Measurements from ENCODE around the gene AAK1. TPM values are rescaled to one million over a fixed set of nuclear protein-coding genes. Genes with fewer than 3 reads are reported as not detected.
"Not testable (repeated sequence)": the region's sequence is repeated elsewhere in the genome, so short reads cannot be mapped to it uniquely, and the experiment has no call there.

AAK1 gene
- total RNA-seq, 2 donors from 2014 or later, result 44.6 to 60.0 TPM

DNA sequence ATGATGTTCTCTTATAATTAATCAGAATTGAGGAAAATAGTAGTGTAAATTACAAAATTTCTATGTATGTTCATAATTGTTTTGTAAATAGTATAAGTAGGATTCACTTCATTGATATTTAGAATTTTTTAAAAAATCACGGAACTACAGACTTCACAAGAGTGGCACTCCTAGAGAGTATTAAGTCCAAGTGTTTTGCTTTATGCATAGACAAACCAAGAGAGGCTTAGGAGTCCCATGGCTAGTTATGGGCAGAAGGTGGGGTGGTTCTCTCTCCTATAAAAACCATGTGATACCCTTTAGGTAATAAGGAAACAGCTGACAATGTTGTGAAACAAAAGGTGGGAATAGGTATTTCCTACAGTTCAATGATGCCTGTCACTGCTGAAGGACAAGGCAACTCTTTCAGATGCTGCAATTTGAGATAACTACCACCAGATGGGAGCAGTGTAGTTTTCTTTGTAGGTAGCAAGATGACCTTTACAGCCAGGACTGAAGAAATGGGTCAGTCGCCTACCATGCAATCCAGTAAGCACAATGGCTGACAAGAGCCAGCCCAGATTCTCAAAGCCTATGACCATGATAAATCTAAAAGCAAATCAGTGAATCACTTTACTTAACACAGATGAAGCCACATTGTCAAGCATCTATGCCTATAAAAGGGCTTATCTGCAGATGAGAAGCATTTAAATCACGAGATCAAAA, 83.9 kb downstream of the AAK1 start:
- H3K36me3 ChIP-seq (replicated peaks in 1 of 2; ENCODE audit: insufficient read depth in 1 of 2, low read depth in 2 of 2), result no peaks in the 10 kb centered on the region
- 38 to 46% methylated on average over 3 of the region's 3 CpGs for WGBS, 2 donors
- no peaks in the 10 kb centered on the region for H3K27me3 ChIP-seq
- H3K4me3 ChIP-seq, result no peak overlapping the region
- H3K27ac ChIP-seq, result no peak overlapping the region
- no peaks in the 10 kb centered on the region for H3K9me3 ChIP-seq
- ATAC-seq (peak; percentile 74), DNase-seq (peak in 3 of 4 donors; percentile 24 to 64 (median 45))
- intact Hi-C loops (cut with DNase I), result loop anchor here (5.0 kb wide), 1 partner anchor 153 kb away; no protein-coding TSS in a partner anchor
- peaks cover 16% of the 10 kb centered on the region for H3K4me1 ChIP-seq
- TF ChIP-seq, protein P1, sequence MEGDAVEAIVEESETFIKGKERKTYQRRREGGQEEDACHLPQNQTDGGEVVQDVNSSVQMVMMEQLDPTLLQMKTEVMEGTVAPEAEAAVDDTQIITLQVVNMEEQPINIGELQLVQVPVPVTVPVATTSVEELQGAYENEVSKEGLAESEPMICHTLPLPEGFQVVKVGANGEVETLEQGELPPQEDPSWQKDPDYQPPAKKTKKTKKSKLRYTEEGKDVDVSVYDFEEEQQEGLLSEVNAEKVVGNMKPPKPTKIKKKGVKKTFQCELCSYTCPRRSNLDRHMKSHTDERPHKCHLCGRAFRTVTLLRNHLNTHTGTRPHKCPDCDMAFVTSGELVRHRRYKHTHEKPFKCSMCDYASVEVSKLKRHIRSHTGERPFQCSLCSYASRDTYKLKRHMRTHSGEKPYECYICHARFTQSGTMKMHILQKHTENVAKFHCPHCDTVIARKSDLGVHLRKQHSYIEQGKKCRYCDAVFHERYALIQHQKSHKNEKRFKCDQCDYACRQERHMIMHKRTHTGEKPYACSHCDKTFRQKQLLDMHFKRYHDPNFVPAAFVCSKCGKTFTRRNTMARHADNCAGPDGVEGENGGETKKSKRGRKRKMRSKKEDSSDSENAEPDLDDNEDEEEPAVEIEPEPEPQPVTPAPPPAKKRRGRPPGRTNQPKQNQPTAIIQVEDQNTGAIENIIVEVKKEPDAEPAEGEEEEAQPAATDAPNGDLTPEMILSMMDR (IDR thresholded peaks at IDR 0.05), result peak; percentile 32 to 84 (median 78)
- no peak for TF ChIP-seq POLR2A (IDR thresholded peaks at IDR 0.05)

DNA sequence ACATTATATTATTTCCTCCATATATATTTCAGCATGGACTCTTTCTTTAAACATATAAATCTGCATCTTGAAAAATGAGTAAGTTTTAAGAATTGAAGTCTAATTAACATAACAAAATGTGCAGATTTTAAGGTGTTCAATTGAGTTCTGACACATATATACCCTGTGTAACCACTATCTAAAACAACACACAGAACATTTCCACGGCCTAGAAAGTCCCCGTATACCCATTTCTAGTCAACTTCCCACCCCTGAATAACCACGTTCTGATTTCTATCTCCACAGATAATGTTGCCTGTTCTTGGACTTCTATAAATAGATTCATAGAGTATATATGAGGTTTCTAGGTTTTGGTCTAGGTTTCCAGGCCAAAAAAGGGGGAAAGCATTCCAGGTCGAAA, 87.5 kb downstream of the AAK1 start:
- no peak for DNase-seq
- no peaks in the 10 kb centered on the region for H3K9me3 ChIP-seq
- no peaks in the 10 kb centered on the region for H3K36me3 ChIP-seq (replicated peaks in 1 of 2; ENCODE audit: insufficient read depth in 1 of 2, low read depth in 2 of 2)
- ATAC-seq, result no peak
- no peak overlapping the region for H3K27ac ChIP-seq
- TF ChIP-seq, protein P1 (IDR thresholded peaks at IDR 0.05), result no peak
- no peak for TF ChIP-seq POLR2A (IDR thresholded peaks at IDR 0.05)
- no peak overlapping the region for H3K4me3 ChIP-seq
- H3K27me3 ChIP-seq, result no peaks in the 10 kb centered on the region
- WGBS, 2 donors, result 79 to 80% methylated on average over 4 of the region's 4 CpGs
- H3K4me1 ChIP-seq, result peaks cover 11% of the 10 kb centered on the region
- intact Hi-C loops (cut with DNase I), result no loop called here

DNA sequence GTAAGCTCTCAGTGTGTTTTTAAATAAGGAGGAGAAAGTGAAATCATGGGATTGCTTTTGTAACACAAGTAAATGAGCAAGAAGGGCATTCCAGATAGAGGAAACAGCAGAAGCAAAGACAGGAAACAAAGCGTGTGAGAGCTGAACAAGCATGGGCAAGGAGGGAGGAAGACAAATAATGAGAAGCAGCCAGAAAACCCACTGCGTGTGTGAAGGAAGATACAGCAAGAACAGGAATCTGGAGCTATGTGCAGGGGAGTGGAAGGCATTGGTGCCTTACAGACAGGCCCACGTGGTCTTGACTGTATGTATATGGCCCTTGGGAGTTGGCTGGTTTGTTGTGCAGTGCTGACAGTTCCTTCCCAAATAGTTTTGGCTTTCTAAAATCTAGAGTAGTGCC, 88.6 kb downstream of the AAK1 start:
- DNase-seq (peak in 1 of 4 donors; percentile 26), ATAC-seq (no peak)
- H3K4me3 ChIP-seq, result no peak overlapping the region
- no peaks in the 10 kb centered on the region for H3K9me3 ChIP-seq
- no peaks in the 10 kb centered on the region for H3K36me3 ChIP-seq (replicated peaks in 1 of 2; ENCODE audit: insufficient read depth in 1 of 2, low read depth in 2 of 2)
- H3K27ac ChIP-seq, result peak overlapping the region in 1 of 4 donors; percentile 29
- no peaks in the 10 kb centered on the region for H3K27me3 ChIP-seq
- no peak for TF ChIP-seq POLR2A (IDR thresholded peaks at IDR 0.05)
- TF ChIP-seq, protein P1 (IDR thresholded peaks at IDR 0.05), result no peak
- 35 to 66% methylated on average over 3 of the region's 3 CpGs for WGBS, 2 donors
- H3K4me1 ChIP-seq, result peaks cover 8% of the 10 kb centered on the region
- intact Hi-C loops (cut with DNase I), result no loop called here

DNA sequence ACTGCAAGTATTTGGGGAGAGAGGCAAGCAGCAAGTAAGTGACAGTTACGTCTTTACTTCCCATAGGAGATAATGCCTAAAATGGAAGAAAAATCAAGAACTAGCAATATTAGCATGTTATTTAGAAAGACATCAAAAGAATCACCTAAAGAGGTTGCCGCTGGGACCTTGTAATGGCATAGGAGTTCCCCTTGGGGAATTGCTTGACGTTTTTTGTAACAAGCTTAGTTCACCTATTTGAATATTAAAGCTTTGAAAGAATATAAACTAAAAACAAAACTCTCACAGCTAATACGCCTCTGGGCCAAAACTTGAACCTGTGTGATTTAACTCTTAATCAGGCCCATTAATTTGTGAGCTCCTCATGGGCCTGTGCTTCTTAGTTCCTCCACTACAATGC, 89.0 kb downstream of the AAK1 start:
- no peak for TF ChIP-seq POLR2A (IDR thresholded peaks at IDR 0.05)
- TF ChIP-seq, protein P1 (IDR thresholded peaks at IDR 0.05), result no peak
- ATAC-seq (no peak), DNase-seq (no peak)
- H3K27ac ChIP-seq, result peak overlapping the region in 1 of 4 donors; percentile 29
- intact Hi-C loops (cut with DNase I), result no loop called here
- H3K27me3 ChIP-seq, result no peaks in the 10 kb centered on the region
- no peak overlapping the region for H3K4me3 ChIP-seq
- no peaks in the 10 kb centered on the region for H3K36me3 ChIP-seq (replicated peaks in 1 of 2; ENCODE audit: insufficient read depth in 1 of 2, low read depth in 2 of 2)
- no peaks in the 10 kb centered on the region for H3K9me3 ChIP-seq
- 84 to 85% methylated on average over 4 of the region's 4 CpGs for WGBS, 2 donors
- peaks cover 4% of the 10 kb centered on the region for H3K4me1 ChIP-seq

DNA sequence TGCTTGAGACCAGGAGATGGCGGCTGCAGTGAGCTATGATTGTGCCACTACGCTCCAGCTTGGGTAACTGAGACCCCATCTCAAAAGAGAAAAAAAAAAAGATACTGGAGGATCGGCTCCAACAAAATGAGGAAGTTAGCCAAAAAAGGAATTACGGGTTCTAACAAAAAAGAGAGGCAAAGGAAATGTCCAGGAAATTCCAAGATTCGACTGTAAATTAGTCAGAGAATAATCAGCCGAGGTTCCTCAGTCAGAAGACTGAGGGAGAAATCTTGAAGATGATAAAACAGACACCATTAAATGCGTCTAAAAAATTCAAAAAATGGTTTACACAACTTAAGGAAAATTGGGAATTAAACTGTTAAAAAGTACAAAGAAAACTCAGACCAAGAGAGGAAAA, 89.5 kb downstream of the AAK1 start:
- no peaks in the 10 kb centered on the region for H3K4me1 ChIP-seq
- intact Hi-C loops (cut with DNase I), result no loop called here
- ATAC-seq, result no peak
- no peak overlapping the region for H3K4me3 ChIP-seq
- H3K9me3 ChIP-seq, result no peaks in the 10 kb centered on the region
- 82 to 91% methylated on average over 7 of the region's 7 CpGs for WGBS, 2 donors
- no peaks in the 10 kb centered on the region for H3K27me3 ChIP-seq
- TF ChIP-seq POLR2A (IDR thresholded peaks at IDR 0.05), result no peak
- TF ChIP-seq, protein P1 (IDR thresholded peaks at IDR 0.05), result no peak
- H3K36me3 ChIP-seq (replicated peaks in 1 of 2; ENCODE audit: insufficient read depth in 1 of 2, low read depth in 2 of 2), result no peaks in the 10 kb centered on the region
- DNase-seq, result no peak
- H3K27ac ChIP-seq, result no peak overlapping the region

DNA sequence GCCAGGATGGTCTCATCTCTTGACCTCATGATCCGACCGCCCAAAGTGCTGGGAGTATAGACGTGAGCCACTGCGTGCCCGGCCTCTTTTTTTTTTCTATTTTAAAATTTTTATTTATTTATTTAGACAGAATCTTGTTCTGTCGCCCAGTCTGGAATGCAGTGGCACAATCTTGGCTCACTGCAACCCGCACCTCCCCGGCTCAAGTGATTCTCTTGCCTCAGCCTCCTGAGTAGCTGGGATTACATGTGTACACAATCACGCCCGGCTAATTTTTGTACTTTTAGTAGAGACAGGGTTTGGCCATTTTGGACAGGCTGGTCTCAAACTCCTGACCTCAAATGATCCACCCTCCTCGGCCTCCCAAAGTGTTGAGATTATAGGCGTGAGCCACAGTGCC, 93.0 kb downstream of the AAK1 start:
- WGBS, 2 donors, result 92 to 95% methylated on average over 12 of the region's 12 CpGs
- H3K27me3 ChIP-seq; H3K4me3 ChIP-seq; H3K27ac ChIP-seq; H3K4me1 ChIP-seq; intact Hi-C loops (cut with DNase I); DNase-seq; H3K36me3 ChIP-seq (replicated peaks in 1 of 2; ENCODE audit: insufficient read depth in 1 of 2, low read depth in 2 of 2); H3K9me3 ChIP-seq; ATAC-seq: not testable (repeated sequence)

All from body of pancreas (tissue), 4 donors.